SIG-M5 treated with dmso at 0.1 percent for 504 hours (cell line): ENCODE results near the gene NPC2.

Experiments
- DNase-seq: peaks from one replicate; lab custom pipeline; 2025; ENCODE audit not compliant: unreplicated experiment; lab: John Stamatoyannopoulos, UW

NPC2 gene

DNA sequence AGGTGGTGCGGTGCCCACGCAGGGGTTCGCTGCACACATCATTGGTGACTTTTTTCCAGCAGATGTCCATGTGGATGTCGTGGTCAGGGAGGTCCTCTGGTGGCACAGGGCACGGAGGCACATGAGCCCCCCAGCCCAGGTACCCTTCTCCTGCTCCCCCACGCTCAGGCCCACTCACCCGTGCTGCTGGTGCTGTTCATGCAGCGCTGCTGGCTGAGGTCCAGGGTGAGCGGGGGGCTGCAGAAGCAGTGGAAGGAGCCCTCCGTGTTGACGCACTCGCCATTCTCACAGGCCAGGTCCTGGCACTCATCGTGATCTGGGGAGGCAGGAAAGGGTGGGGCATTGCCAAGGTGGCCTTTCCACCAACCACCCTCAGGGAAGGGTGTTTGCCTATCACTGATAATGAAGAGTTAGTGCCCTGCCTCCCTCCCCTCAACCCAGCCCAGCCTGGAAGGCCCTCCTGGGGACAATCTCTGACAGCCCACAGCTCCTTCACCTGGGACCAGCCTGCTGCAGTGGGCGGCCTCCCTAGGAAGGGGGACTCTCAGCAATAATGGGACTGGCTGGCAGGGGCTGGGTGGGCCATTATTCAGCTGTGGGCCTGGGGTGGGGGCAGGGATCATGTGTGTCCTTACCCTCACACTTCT, 10.3 kb upstream of the NPC2 start:
- no peak for DNase-seq

DNA sequence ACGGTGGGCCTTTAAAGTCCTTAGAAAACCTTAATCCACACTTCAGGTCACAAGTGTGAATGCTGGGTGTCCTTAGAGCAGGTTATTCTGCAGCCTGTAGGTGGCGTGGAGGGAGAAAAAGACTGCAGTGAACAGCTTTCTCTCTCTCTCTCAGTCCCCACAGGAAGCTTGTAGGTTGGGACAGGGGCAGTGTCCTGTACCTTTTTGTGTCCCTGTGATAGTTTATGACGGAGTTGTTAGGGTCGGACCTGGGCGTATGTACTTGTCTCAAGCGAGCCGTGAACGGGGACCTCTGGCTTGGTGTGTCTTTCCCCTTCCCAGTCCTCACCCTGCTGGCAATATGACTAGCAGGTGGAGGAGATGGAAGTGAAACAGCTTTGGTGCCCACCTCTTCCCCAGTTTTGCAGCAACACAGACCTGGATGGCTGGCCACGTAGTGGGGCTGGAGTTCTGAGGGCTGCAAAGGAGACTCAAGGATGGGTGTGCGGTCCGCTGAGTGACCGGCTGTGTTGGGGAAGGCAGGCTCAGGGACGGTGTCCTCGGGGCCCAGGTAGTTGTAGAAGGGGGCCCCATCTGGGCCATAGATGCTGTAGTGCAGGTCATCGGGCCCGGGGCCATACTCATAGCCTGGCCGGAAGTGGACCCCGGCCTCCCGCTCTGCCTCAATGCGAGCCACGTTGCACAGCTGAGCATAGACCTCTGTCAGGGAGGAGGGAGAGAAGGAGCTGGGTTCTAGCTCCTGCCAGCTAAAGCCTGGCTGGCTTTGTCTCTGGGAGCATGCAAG, 9.3 kb upstream of the NPC2 start:
- DNase-seq: peak; percentile 45

DNA sequence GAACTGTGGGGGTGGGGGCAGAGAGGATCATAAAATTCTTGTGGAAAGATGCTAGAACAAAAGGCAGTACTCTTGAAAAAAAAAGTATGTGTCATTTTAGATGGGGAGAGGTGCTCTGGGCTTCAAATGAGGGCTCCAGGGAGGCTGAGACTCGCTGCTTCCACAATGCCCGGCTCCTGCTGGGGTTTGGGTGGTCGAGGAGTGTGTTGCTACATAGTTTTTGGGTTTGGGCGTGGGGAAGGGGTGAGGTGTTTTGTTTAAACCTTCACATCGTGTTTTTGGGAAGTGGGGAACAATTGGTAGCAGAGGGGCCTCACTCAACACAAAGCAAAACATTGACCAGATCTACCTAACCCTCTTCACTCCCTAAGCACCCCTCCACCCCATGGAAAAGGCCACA, 8.6 kb upstream of the NPC2 start:
- DNase-seq: no peak

DNA sequence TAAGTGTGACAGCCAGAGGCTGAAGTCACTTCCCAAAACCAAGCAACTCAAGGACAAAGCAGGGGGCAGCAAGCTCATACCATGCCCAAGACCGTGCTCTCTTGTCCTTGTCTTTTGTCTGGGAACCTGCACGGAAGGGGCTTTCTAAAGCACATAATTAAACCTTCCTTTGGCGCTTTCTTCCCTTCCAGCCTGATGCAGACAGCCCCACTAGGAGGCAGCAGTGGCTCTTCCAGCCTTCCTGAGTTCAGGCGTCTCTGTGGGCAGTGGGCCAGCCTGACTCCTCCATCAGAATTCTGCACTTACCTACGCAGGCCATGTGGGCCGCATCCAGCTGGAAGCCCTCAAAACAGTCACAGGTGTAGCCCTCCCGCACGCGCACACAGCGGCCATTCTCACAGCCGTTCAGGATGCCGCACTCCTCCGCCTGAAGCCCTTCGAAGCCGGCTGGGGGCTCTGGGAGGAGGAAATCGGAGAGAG, 8.1 kb upstream of the NPC2 start:
- no peak for DNase-seq

DNA sequence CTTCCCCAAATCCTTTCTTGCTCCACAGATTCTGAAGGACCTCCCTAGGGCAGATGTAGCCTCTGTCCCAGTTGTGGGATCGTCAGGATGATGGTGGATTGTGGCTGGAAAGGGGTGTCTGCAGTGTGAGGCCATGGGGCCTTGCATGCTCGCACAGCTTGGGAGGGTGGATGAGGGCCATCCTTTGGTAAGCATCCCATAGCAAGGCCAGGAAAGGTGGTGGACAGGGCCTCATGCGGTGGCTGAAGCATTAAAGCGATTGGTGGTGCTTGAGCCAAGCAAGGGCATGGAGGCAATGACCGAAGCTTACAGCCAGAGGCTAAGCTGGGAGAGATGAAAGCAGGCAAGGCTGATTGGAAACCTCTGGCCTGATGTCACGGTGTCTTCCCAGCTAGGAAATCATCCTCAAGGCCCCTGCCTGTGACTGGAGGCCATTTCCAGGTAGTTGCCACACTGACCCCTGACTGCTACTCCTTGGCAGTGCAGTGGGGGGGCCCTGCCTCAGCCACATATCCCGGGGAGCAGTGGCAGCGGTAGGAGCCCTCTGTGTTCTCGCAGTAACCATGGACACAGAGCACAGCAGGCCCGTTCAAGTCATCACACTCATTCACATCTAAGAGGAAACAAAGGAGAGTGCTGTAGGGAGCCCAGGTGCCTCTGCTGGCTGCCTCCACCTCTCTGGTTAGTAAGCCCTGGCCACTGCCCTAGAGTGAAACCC, 7.5 kb upstream of the NPC2 start:
- no peak for DNase-seq

DNA sequence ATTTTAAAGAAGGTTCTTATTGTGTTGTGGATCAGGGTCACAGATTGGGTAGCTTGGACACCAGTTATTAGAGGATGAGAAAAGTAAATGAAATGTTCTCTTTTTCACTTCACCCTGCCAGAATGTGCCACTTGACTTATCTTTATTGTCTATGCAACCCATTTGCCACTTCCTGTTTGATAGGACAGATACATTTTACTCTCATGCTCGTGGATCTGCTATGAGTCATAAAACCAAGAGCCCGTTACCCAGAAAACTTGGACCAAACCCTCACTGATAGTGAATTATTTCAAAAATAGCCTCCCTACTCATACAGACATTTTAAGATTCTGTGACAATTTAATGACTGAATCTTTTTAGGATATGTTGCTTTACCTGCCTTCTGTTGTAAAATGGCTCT, 2.3 kb upstream of the NPC2 start:
- no peak for DNase-seq

DNA sequence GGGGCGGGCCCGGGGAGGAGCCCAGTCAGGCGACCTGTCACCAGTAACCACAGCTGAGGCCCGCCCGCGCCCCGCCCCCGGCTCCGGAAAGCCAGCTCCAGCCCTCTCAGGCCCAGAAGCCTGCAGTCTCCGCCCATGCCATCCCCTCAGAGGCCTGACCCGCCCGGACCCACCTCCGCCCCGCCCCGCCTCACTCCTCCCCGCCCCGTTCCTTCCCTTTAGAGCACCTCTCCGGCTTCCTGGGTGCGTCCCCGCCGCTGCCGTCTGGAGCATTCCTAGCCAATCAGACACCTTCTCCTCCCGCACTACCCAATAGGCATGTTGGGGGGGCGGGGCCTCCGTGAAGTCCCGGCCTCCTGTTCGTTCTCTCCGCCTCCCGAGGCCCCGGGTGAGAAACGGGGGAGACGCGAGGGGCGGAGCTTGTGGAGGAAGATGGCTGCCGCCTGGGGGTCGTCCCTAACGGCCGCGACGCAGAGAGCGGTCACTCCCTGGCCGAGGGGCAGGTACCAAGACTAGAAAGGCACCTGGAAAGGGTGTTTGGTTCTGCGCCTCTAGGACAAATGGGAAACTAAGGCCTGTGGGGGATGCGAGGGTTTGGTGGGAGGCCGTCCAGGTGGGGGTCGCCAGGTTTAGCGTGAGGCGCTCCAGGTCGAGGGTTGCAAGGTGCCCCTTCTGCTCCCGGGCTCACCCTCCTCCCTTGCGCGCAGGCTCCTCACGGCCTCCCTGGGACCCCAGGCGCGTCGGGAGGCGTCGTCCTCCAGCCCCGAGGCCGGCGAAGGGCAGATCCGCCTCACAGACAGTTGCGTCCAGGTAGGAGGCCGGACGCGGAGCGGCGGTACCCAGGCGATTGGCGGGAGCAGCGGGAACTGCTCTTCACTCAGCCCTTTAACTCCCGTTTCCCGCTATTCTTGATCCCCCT, 497 bp upstream of the NPC2 start, which contains the start of gene ISCA2:
TSS of gene ISCA2 (plus strand) at position 423 of the 919 bp plus-strand sequence. CDS start at position 433, 10 bp downstream.
- peak; percentile 99 for DNase-seq

DNA sequence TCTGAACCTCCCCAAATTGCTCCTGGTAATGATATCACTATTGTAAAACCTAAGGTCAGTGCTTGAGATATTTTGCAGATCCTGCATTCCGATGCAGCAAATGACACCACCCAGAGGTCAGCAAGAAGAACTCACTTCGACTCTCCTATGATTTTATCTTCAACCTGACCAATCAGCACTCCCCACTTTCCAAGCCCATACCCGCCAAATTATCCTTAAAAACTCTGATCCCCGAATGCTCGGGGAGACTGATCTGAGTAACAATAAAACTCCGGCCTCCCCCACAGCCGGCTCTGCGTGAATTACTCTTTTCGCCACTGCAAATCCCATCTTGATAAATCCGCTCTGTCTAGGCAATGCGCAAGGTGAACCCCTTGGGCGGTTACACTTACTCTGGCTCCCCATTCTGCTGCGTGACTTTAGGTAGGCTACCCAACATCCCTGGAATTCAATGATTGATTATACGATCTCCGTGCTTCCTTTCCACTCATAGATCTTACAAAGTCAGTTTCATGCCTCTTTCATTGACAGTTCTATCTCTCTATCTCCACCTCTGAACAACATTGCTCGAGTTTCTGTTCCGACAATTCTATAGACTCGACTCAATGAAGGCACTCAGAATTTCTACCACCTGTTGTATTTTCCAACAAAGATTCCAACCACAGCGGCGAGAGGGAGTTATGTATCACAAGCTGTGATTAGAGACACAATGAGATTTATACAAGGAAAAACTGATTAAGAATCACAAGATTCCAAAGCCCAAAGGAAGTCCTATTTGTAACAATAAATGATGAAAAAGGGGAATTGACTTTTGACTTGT, 939 bp downstream of the NPC2 start:
- DNase-seq: peak; percentile 10

DNA sequence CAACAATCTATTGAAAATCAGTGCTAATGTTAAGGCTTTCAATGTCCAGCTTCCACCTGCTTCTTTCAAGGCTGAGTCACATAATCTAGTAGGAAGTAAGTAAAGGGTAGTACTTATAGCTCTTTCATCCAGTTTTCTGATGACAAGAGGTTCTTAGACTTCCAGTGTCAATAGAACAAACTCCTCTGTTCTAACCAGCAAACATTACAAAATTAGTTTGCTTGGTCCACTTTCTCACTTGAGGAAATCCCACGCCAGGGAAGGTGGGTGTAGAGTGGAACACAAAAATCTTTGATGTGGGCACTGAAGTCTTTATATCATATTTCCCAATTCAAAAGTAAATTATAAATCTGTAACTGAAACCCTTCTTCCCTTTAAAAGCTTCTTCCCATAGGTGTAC, 2.6 kb downstream of the NPC2 start:
- no peak for DNase-seq

DNA sequence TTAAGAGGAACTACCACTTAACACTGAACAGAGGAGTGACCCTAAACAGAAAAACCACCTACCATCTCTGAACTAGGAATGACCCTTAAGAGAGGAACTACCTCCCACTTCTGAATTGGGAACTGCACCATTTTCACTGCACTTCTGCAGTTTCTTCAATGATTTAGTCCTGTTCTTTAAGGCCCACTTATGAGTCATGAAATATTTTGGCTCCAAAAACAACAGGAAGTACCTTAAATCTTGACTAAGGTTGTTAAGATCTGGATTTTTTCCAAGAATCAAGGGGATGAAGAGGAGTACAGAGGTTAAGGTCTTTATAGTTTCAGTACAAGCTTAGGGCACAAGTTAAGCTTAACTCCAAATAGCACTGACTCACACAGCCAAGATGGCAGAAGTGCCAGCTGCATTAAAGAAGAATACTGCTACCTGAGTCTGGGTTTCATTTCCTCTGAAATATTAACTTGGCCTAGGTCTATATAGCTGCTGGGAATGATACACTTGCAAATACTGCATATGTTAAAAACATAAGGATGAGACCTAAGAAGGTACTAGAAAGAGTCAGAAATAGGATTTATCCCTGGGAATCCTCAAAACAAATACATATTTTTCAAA, 4.2 kb downstream of the NPC2 start:
- peak; percentile 39 for DNase-seq

DNA sequence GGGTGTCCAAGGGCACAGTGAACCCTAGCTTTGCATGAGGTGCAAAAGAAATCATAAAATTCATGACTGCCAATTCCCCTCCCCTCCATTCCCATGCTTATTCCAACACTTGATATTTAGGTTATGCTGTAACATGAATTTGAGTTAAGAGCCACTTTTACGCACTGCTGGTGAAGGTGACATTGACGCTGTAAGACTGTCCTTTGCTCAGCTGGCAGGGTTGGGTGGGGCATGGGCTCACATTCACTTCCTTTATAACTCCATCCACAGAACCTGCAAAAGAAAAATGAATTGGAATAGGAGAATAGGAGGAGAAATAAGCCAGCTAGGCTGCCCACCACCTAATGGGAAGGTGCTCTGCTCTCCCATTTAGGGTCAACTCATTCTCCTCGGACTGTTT, 6.9 kb downstream of the NPC2 start:
- no peak for DNase-seq

DNA sequence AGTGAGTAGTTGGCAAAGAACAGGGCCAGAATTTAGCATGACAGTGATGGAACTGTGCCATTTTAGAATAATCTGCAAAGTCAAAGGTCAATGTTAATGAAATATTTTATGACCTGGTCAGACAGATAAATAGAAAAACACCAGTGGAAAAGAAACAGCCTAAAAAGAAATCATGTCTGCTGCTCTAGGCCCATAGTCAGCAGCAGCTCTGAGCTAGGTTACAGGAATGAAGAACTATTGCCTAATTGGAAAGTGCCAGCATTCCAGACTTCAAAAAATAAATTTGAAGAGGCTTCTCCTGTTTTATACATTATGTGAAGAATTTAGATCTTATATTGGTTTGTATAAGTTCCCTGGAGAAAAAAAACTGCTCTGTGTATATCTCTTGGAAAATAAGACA, 9.8 kb downstream of the NPC2 start:
- no peak for DNase-seq

DNA sequence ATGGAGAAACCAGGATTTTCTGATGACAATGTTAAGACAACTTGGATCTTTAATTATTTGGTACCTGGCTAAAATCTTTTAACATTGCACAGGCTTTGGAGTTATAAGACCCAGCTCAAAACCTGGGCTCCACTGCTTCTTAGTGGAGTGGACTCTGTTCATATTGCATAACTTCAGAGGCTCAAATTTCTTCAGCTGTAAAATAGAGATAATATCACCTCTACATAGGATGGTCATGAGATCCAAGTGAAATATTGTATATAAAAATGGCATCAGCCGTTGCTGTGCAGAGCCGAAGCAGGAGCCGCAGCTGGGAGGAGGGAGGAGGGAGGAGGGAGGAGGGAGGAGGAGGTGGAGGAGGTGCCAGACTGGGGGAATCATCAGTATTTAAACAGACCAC, 10.5 kb downstream of the NPC2 start:
- DNase-seq: no peak

DNA sequence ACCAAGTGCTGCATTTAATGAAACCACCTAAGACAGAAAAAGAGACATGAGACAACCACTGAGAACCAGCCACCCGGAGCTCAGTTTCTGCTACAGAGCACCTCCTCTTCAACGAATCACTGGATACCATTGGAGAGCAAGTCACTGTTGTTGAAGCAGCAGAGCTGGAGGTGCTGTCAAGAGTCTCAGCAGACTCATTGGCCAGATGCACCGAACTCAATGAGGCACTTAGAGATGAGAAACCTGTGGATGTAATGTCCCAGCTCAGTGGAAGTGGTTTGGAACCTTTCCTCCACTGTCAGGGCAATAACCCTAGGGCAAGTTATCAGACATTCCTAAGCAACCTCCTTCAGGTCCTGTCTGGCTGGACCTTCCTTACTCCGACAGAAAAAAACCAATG, 13.1 kb downstream of the NPC2 start:
- no peak for DNase-seq

DNA sequence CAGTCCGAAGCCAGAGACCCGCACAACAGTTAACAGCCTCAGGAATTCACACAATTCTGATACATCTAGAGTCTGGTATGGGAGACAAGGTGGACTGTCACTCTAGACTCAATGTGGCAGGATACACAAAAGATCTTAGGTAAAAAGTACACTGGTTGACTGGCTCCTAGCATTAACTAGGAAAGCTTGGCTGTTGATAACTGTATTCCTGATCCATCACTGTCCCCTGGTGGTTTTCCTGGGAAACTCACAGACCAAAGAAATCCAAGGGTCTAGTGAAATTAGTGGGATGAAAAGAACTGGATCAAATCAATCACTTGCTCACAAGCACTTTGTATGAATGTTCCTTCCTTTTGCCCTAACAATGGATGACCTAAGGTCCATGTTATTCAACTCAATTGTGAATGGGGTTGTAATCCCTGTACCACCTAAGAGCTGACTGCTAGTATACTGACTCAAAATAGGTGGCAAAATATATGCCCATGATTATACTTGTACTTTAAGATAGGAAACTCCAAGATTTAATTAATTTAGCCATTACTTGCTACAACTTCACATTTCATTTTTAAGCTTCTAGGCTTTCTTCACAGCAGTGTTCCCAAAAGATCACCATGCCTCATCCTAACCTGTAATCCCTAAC, 14.0 kb downstream of the NPC2 start:
- no peak for DNase-seq

DNA sequence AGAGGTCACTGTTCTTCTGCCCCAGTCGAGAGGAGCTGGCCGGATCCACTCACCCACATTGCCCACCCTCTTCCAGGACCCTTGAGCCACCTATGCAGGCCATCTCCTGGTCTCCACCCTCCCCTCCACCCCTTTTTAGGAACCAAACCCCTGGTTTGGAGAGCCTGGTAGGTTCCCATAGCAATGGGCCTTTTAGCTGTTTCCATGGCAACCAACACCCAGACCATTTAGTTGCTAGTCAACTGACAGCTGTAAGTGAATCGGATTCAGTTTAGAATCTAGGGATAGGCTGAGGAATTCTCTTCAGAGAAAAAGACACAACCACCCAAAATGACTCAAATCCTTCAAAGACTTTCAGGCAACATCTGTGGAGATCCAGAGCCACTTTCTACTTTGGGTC, 16.5 kb downstream of the NPC2 start:
- no peak for DNase-seq

DNA sequence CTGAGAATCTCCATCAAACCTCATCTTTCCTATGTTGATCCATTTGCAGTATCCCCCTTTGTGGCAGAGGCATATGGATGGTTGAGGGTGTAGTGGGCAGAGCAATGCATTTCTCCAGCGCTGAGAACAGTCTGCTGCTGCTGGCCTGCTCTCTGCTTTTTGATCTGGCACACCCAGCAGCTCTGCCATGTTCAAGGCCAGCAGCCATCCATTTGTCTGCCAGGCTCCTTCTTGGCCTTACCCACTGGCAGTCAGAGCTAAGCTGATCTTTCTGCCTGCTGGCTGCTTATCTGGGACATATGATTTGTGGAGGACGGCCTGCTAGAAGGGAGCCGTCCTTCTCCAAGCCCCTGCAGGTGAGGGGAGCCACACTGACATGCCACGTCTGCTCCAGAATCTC, 17.0 kb downstream of the NPC2 start:
- DNase-seq: no peak

DNA sequence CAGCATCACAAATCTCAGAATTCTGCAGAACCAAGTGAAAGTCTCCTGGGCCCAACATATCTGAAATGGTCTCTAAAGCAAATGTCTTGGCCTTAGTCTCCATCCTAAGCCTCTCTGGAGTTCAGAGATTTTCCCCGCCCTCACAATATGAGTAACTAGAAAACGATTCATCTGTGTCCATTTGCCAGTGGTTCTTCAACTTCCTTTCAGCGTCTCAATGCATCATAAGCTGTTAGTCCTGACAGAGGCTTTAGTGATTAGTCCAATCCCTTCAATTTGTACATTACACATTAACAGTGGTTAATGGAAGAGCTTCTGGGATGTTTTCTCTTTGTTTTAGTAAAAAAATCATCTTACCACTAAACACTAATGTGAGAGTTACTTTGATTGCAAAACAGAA, 17.4 kb downstream of the NPC2 start:
- DNase-seq: no peak

DNA sequence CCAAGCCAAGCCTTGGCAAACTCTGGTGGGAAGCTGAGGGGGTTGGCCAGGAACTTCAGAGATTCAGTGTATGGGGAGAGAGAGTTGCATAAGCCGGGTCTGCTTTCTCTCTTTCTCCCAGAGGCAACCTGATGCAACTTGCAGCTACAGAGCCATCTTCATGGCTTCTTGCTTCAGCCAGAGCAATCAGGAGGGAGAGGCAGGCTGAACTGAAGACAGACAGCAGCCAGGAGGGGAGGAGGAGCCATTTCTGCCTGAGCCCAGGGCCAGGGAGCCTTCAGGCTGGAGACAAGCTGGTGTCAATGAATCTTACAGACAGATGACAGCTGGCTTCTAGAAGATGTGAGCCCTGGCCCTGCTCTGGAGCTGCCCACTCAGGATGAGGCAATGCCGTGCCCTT, 18.7 kb downstream of the NPC2 start:
- peak; percentile 4 for DNase-seq
